ENCODE data around the gene GNAL. TPM values are rescaled to one million over a fixed set of nuclear protein-coding genes. Genes with fewer than 3 reads are reported as not detected.
"Not testable (repeated sequence)": the region's sequence is repeated elsewhere in the genome, so short reads cannot be mapped to it uniquely, and the experiment has no call there.

GNAL gene
- total RNA-seq, 2 donors from 2014 or later = 0.55 to 1.6 TPM

DNA sequence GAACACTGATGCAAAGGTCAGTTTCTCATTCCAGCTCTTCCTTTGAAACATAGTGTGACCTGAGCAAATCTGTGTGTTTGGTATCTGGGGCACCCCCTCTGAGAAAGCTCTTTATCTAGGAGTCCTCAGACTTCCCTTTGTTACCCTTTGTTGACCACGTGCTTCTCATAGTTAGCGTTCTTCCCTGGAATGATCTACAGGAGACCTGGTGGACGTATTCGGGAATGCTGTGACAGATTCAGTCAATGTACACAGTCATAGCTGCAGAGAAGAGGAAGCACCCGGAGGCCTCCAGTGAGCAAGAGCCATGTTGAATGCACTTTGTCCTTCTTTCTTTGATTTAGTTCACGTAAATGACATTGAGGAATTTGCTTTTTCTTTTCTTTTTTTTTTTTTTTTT, 151.4 kb downstream of the GNAL start:
- H3K4me3 Mint-ChIP-seq = no peak overlapping the region
- H3K27ac Mint-ChIP-seq = no peak overlapping the region
- no peaks in the 10 kb centered on the region for H3K4me1 Mint-ChIP-seq (ENCODE audit: low read depth)

DNA sequence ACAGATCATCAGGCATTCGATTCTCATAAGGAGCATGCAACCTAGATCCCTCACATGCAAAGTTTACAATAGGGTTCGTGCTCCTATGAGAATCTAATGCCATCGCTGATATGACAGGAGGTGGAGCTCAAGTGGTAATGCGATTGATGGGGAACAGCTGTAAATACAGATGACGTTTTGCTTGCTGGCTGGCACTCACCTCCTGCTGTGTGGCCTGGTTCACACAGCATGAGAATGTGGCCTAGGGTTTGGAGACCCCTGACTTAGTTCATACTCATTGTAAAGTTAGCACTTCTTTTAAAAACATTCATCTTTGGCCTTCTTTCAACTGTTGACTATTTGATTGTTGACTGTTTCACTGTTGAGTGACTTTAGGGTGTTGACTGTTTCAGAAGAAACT, 153.5 kb downstream of the GNAL start:
- DNase-seq (no peak), ATAC-seq (replicated peaks in 1 of 2) (no peak)
- no peaks in the 10 kb centered on the region for H3K36me3 Mint-ChIP-seq (ENCODE audit: insufficient read depth in 2 of 2)
- no peaks in the 10 kb centered on the region for H3K4me1 Mint-ChIP-seq (ENCODE audit: low read depth)
- no peaks in the 10 kb centered on the region for H3K9me3 Mint-ChIP-seq
- H3K4me3 Mint-ChIP-seq = no peak overlapping the region
- H3K27ac Mint-ChIP-seq = no peak overlapping the region
- H3K27me3 Mint-ChIP-seq (ENCODE audit: low read depth) = no peaks in the 10 kb centered on the region

More for the DNA sequence above, 151.4 kb downstream of the GNAL start:
- DNase-seq = no peak
- no peaks in the 10 kb centered on the region for H3K27me3 Mint-ChIP-seq (ENCODE audit: low read depth)
- H3K36me3 Mint-ChIP-seq (ENCODE audit: insufficient read depth in 2 of 2) = no peaks in the 10 kb centered on the region
- no peak for ATAC-seq (replicated peaks in 1 of 2)
- H3K9me3 Mint-ChIP-seq = no peaks in the 10 kb centered on the region

DNA sequence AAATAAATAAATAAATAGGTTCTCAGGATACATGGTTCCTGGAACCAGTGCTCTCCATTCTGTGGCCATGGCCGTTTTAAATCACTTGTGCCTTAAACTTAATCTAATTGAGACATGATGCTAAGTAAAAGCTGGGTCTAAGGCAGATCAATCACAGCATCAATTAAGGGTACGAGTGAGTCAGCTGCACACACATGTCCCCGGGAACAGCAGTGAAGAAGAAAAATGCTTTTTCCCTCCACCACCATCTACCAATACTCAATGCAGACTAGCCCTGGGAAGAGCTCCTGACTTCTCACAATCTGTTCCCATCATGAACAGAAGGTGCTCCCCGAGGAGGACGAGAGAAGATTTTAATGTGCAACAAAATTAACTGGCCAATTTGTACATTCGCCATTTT, 155.4 kb downstream of the GNAL start:
- Mint-ChIP-seq H3K9me3 (no peaks in the 10 kb centered on the region), H3K27ac (no peak overlapping the region), H3K4me3 (no peak overlapping the region), H3K4me1 (ENCODE audit: low read depth) (no peaks in the 10 kb centered on the region), H3K27me3 (ENCODE audit: low read depth) (no peaks in the 10 kb centered on the region), H3K36me3 (ENCODE audit: insufficient read depth in 2 of 2) (no peaks in the 10 kb centered on the region)
- ATAC-seq (replicated peaks in 1 of 2) (no peak), DNase-seq (no peak)

DNA sequence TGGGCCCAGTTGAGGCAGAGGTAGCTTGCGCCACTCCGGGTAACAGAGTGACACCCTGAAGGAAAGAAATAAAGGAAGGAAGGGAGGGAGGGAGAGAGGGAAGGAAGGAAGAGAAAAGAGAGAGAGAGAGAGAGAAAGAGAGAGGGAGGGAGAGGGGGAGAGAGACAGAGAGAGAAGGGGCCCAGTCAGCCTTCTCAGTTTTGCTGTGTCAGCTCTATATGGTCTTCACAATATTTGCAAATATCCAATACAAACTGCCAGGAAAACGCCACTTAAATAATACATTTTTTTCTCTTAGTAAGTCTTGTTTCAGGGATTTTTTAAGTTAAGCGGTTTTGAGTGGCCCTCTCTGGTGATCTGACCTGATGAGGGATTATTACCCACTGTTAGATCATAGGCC, 156.6 kb downstream of the GNAL start:
- H3K9me3 Mint-ChIP-seq = no peaks in the 10 kb centered on the region
- no peaks in the 10 kb centered on the region for H3K27me3 Mint-ChIP-seq (ENCODE audit: low read depth)
- H3K4me3 Mint-ChIP-seq = no peak overlapping the region
- ATAC-seq (replicated peaks in 1 of 2) = no peak
- peaks cover 11% of the 10 kb centered on the region for H3K4me1 Mint-ChIP-seq (ENCODE audit: low read depth)
- H3K27ac Mint-ChIP-seq = peak overlapping the region; percentile 64
- no peak for DNase-seq
- no peaks in the 10 kb centered on the region for H3K36me3 Mint-ChIP-seq (ENCODE audit: insufficient read depth in 2 of 2)

DNA sequence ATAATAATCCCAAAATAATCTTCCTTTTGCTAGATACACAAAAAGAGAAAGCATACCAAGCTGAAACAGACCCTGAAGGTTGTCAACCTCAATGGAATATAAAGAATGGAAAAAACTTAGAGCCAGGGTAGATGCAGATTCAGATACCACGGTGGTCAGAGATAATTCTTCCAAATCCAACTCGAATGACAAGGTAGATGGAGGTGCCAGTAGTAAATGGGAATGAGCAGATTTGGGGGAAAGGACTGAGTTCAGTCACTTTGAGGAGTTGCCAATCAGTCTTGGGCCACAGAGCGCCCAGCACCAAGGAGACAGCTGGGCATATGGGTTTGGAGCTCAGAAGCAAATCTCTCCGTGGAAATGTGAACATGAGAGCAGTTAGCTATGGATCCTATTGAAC, 158.7 kb downstream of the GNAL start:
- H3K4me3 Mint-ChIP-seq = no peak overlapping the region
- ATAC-seq (replicated peaks in 1 of 2) (no peak), DNase-seq (no peak)
- no peak overlapping the region for H3K27ac Mint-ChIP-seq
- peaks cover 21% of the 10 kb centered on the region for H3K4me1 Mint-ChIP-seq (ENCODE audit: low read depth)
- no peaks in the 10 kb centered on the region for H3K27me3 Mint-ChIP-seq (ENCODE audit: low read depth)
- no peaks in the 10 kb centered on the region for H3K9me3 Mint-ChIP-seq
- peaks cover 2 to 7% of the 10 kb centered on the region in 2 donors for H3K36me3 Mint-ChIP-seq (ENCODE audit: insufficient read depth in 2 of 2)

DNA sequence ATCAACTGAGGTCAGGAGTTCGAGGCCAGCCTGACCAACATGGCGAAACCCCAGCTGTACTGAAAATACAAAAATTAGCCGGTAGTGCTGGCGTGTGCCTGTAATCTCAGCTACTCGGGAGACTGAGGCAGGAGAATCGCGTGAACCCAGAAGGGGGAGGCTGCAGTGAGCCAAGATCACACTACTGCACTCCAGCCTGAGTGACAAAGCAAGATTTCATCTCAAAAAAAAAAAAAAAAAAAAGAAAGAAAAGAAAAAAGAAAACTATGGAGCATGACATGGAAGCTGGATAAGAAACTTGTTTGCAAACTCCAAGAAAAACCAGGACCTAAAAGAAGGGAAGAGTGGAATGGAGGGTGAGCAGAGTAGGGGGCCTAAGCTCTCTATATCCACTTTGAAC, 160.2 kb downstream of the GNAL start:
- peaks cover 35% of the 10 kb centered on the region for H3K4me1 Mint-ChIP-seq (ENCODE audit: low read depth)
- H3K27me3 Mint-ChIP-seq (ENCODE audit: low read depth) = no peaks in the 10 kb centered on the region
- H3K4me3 Mint-ChIP-seq = peak overlapping the region in 1 of 2 donors; percentile 2
- DNase-seq (no peak), ATAC-seq (replicated peaks in 1 of 2) (no peak)
- no peak overlapping the region for H3K27ac Mint-ChIP-seq
- peaks cover 2 to 7% of the 10 kb centered on the region in 2 donors for H3K36me3 Mint-ChIP-seq (ENCODE audit: insufficient read depth in 2 of 2)
- no peaks in the 10 kb centered on the region for H3K9me3 Mint-ChIP-seq

DNA sequence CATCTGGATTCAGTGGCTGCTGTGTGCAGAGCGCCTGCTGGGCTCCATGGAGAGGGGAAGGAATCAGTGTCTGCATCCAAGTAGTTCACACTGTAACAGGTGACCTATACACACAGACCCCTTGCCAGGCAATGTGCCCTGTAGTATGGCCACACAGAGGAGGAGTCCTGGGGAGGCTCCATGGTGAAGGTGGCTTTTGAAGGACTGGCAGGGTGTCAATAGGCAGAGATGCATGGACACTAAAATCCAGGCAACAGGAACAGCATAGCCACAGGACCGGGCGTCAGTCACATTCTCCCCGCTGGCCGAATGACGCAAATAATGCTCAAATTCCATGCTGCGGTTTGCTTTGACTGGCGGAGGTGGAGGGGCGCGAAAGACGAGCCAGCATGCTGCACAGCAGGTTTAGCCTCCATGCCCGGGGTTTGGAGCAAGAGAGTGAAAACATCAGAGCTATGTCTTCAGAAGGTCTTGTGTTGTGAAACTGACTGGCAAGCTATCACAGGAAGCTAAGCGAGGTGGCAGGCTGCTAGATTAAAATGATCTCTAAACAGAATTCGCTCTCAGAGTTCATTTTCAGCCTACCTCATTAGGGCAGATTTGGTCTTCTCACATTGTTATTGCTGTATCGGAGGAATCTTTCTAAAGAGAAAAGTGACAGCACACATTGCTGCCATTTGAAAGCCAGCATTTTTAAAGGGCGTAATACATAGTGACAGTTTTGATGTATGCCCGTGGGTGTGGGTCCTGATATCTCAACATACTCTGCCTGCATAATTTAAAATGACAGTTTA, 161.0 kb downstream of the GNAL start:
- Mint-ChIP-seq H3K36me3 (ENCODE audit: insufficient read depth in 2 of 2) (peaks cover 2 to 7% of the 10 kb centered on the region in 2 donors), H3K4me3 (peak overlapping the region; percentile 96 to 99), H3K27ac (peak overlapping the region; percentile 100), H3K27me3 (ENCODE audit: low read depth) (no peaks in the 10 kb centered on the region), H3K9me3 (no peaks in the 10 kb centered on the region), H3K4me1 (ENCODE audit: low read depth) (peaks cover 37% of the 10 kb centered on the region)
- ATAC-seq (replicated peaks in 1 of 2) (peak; percentile 6 to 19), DNase-seq (peak; percentile 32 to 46)

DNA sequence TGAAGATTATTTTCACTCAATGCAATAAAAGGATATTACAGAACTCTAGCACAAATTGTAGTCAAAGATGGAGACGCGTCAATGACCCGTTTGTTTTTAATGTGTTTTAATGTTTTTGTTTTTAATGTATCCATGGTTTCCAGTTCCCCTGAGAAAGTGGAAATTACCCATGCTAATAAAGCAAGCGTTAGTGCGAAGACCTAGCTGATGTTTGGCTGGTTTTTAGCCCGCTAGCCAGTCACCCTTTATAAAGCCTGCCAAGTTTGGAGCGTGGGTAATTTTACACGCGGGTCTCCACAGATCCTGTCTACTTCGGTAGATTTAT, 161.7 kb downstream of the GNAL start:
- Mint-ChIP-seq H3K9me3 (no peaks in the 10 kb centered on the region), H3K36me3 (ENCODE audit: insufficient read depth in 2 of 2) (peaks cover 2 to 7% of the 10 kb centered on the region in 2 donors), H3K4me3 (peak overlapping the region; percentile 96 to 99), H3K4me1 (ENCODE audit: low read depth) (peaks cover 37% of the 10 kb centered on the region), H3K27me3 (ENCODE audit: low read depth) (no peaks in the 10 kb centered on the region), H3K27ac (peak overlapping the region; percentile 100)
- ATAC-seq (replicated peaks in 1 of 2) (peak; percentile 27 to 48), DNase-seq (no peak)

DNA sequence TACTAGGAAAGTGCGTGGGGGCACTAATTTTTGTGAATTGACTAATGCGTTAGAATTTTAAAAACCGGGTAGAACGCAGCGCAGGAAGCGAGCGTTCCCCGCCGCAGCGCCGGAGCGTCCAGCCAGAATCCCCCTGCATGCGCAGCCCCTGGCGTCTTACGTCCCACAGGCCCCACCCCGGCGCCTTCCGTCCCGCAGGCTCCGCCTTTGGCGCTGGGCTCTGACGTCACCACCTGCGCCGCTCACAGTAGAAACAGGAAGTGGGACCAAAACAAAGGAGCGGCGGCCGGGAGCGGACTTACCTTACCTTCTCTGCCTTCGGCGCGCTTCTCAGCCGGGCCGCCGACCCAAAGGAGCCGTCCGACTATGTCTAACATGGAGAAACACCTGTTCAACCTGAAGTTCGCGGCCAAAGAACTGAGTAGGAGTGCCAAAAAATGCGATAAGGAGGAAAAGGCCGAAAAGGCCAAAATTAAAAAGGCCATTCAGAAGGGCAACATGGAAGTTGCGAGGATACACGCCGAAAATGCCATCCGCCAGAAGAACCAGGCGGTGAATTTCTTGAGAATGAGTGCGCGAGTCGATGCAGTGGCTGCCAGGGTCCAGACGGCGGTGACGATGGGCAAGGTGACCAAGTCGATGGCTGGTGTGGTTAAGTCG, 162.2 kb downstream of the GNAL start, which contains the start of gene CHMP1B:
Gene CHMP1B, plus strand, starts transcription at position 268 of the 660 bp plus-strand sequence. Its CDS starts 99 bp downstream, at position 367.
- Mint-ChIP-seq H3K4me3 (peak within 1 kb of the TSS; percentile 96 to 99), H3K4me1 (ENCODE audit: low read depth) (peaks cover 37% of the 10 kb centered on the region), H3K36me3 (ENCODE audit: insufficient read depth in 2 of 2) (peaks cover 2 to 7% of the 10 kb centered on the region in 2 donors), H3K27me3 (ENCODE audit: low read depth) (no peaks in the 10 kb centered on the region), H3K9me3 (no peaks in the 10 kb centered on the region), H3K27ac (peak within 1 kb of the TSS; percentile 100)
- ATAC-seq (replicated peaks in 1 of 2) (peak; percentile 96 to 98), DNase-seq (peak; percentile 97 to 98)

DNA sequence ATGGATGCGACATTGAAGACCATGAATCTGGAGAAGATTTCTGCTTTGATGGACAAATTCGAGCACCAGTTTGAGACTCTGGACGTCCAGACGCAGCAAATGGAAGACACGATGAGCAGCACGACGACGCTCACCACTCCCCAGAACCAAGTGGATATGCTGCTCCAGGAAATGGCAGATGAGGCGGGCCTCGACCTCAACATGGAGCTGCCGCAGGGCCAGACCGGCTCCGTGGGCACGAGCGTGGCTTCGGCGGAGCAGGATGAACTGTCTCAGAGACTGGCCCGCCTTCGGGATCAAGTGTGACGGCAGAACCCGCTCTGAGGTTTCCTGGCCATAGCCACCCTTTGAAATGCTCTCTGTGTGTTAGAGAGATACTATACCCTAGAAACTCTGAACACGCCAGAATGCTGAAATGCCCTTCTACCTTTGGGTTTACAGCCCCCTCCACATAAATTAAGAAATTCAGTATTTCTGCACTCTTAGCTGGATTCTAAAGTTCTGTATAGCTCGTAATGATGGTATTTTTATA, 162.8 kb downstream of the GNAL start:
- Mint-ChIP-seq H3K9me3 (no peaks in the 10 kb centered on the region), H3K4me3 (peak overlapping the region; percentile 96 to 99), H3K27me3 (ENCODE audit: low read depth) (no peaks in the 10 kb centered on the region), H3K4me1 (ENCODE audit: low read depth) (peaks cover 38% of the 10 kb centered on the region), H3K27ac (peak overlapping the region; percentile 100), H3K36me3 (ENCODE audit: insufficient read depth in 2 of 2) (peaks cover 2 to 7% of the 10 kb centered on the region in 2 donors)
- DNase-seq (peak; percentile 61 to 62), ATAC-seq (replicated peaks in 1 of 2) (peak; percentile 52 to 63)

DNA sequence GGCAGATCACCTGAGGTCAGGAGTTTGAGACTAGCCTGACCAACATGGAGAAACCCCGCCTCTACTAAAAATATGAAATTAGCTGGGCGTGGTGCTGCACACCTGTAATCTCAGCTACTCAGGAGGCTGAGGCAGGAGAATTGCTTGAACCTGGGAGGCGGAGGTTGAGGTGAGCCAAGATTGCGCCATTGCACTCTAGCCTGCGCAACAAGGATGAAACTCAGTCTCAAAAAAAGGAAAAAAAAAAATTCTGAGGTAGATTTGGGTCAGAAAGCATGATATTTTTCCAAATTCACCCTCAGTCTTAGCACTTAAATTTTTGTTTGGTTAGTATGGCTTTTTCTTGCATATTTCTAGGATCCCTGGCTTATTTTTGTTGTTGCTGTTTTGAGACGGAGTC, 165.5 kb downstream of the GNAL start:
- H3K27ac Mint-ChIP-seq; ATAC-seq (replicated peaks in 1 of 2); DNase-seq; H3K27me3 Mint-ChIP-seq (ENCODE audit: low read depth); H3K9me3 Mint-ChIP-seq; H3K4me3 Mint-ChIP-seq; H3K36me3 Mint-ChIP-seq (ENCODE audit: insufficient read depth in 2 of 2): not testable (repeated sequence)
- peaks cover 49% of the 10 kb centered on the region for H3K4me1 Mint-ChIP-seq (ENCODE audit: low read depth)

DNA sequence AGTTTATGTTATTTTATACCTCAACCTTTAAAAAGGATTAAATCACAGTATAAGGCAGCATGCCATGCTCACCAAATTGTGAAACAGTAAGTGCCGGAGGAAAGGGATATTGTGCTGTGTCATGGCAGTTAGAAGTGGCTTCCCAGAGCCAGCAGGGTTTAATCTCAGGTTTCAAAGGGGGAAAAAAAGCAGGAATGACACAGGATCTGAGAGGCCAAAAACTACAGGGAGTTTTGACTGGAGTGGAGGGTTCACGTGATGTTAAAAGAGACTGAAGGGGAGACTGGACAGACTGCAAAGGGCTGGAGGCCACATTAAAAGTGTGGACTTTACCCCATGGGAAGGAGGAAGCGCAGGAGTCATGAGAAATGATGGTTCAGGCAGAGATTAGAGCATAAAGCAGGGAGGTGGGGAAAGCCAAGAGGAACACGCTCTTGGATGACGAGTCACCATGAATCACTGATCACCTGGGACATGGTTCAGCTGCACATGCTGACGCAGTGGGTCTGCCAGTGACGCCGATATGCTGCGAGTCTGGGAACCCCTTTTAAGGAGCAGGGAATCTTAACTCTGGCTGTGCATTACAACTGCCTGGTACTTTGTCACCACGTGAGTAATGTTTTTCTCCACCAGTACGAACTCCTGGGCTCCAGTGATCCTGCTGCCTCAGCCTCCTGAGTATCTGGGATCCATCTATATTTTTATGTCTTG, 168.3 kb downstream of the GNAL start:
- Mint-ChIP-seq H3K36me3 (ENCODE audit: insufficient read depth in 2 of 2) (no peaks in the 10 kb centered on the region), H3K27me3 (ENCODE audit: low read depth) (no peaks in the 10 kb centered on the region), H3K4me3 (no peak overlapping the region), H3K9me3 (no peaks in the 10 kb centered on the region), H3K27ac (no peak overlapping the region), H3K4me1 (ENCODE audit: low read depth) (peaks cover 41% of the 10 kb centered on the region)
- DNase-seq (no peak), ATAC-seq (replicated peaks in 1 of 2) (no peak)

DNA sequence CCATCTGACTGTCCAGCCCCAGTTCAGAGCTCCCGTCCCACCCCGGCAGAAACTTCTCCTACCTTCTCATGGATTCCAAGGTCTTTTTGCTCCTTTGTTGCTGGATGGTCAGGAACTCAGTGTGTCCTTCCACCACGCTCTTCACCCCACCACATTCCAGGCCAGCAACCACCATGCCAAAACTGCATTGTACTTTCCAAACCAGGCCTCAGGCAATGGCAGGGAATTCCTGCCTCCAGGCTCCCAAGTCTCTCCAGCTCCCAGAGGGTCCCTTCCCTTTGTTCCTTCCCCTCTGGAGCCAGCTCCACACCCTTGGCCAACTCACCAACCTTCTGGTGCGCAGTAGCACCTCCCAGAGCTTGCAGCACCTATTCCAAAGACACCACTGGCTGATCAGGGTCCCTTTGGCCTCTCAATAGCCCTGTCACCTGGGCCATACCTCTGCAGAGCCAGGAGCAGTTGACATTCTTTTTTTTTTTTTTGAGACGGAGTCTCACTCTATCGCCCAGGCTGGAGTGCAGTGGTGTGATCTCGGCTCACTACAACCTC, 170.3 kb downstream of the GNAL start:
- Mint-ChIP-seq H3K36me3 (ENCODE audit: insufficient read depth in 2 of 2) (no peaks in the 10 kb centered on the region), H3K27me3 (ENCODE audit: low read depth) (no peaks in the 10 kb centered on the region), H3K27ac (no peak overlapping the region), H3K4me3 (no peak overlapping the region), H3K4me1 (ENCODE audit: low read depth) (peaks cover 22% of the 10 kb centered on the region), H3K9me3 (no peaks in the 10 kb centered on the region)
- no peak for ATAC-seq (replicated peaks in 1 of 2)
- no peak for DNase-seq

Measured in activated T-cell treated with anti-CD3 and anti-CD28 coated beads, Interleukin-2, amount 50 U/mL, for 72 hours (primary cell).